ENCODE measurements around the gene APC2.

- TF ChIP-seq CTCF (IDR thresholded peaks at IDR 0.05) (no peak), POLR2A (IDR thresholded peaks at IDR 0.05) (no peak)
These were observed 47.8 kb downstream of the APC2 start for GRCh38 chr19:1497578-1498235.

All from lower leg skin (tissue), 3 donors.